Neural progenitor cell (in vitro differentiated cells): ENCODE measurements around the gene SGO2. TPM values are rescaled to one million over a fixed set of nuclear protein-coding genes. Genes with fewer than 3 reads are reported as not detected.

Experiments used
- DNase-seq: peaks from one replicate; pipeline ENCODE4 v3.0.0-alpha.2; 2016; ENCODE audit warnings: low spot score
- H2AFZ ChIP-seq: fragments of 200-600 bp; sonication (generic); replicated peaks from 2 replicates; pipeline ENCODE4 v1.6.1; 2016; ENCODE audit warnings: antibody characterized with exemption
- H3F3A ChIP-seq: fragments of 200-600 bp; sonication (generic); 2 replicates; pipeline ENCODE4 v1.6.1; 2016; ENCODE audit warnings: antibody characterized with exemption, low read depth
- H3K27ac ChIP-seq: fragments of 200-600 bp; sonication (generic); 2 replicates; pipeline ENCODE4 v1.5.1; 2016; ENCODE audit warnings: mild to moderate bottlenecking
- H3K27me3 ChIP-seq: fragments of 200-600 bp; sonication (generic); 2 replicates; pipeline ENCODE4 v1.6.1; 2016; ENCODE audit warnings: mild to moderate bottlenecking, moderate library complexity
- H3K36me3 ChIP-seq: fragments of 200-600 bp; sonication (generic); 2 replicates; pipeline ENCODE4 v1.5.1; 2016
- H3K4me1 ChIP-seq: fragments of 200-600 bp; sonication (generic); 2 replicates; pipeline ENCODE4 v1.6.1; 2016; ENCODE audit warnings: mixed run types
- H3K4me2 ChIP-seq: fragments of 200-600 bp; sonication (generic); 2 replicates; pipeline ENCODE4 v1.6.1; 2016
- H3K4me3 ChIP-seq: fragments of 200-600 bp; sonication (generic); 2 replicates; pipeline ENCODE4 v1.5.1; 2016
- H3K79me2 ChIP-seq: fragments of 200-600 bp; sonication (generic); 2 replicates; pipeline ENCODE4 v1.6.1; 2016; ENCODE audit warnings: low read depth
- H3K9ac ChIP-seq: fragments of 200-600 bp; sonication (generic); 2 replicates; pipeline ENCODE4 v1.6.1; 2016
- H3K9me3 ChIP-seq: fragments of 200-600 bp; sonication (generic); 2 replicates; pipeline ENCODE4 v1.5.1; 2016; ENCODE audit warnings: low read depth
- H4K20me1 ChIP-seq: fragments of 200-600 bp; sonication (generic); 2 replicates; pipeline ENCODE4 v1.6.1; 2016; ENCODE audit warnings: low read depth
- H3K27ac Mint-ChIP-seq: 3 replicates; pipeline ENCODE4 v1.8.0; 2021; ENCODE audit warnings: mixed read lengths
- H3K27me3 Mint-ChIP-seq: 2 replicates; pipeline ENCODE4 v1.8.0; 2022; ENCODE audit warnings: low read depth, mild to moderate bottlenecking, inconsistent platforms, moderate library complexity, mixed read lengths; ENCODE audit not compliant: insufficient read depth
- H3K36me3 Mint-ChIP-seq: 3 replicates; pipeline ENCODE4 v1.8.0; 2021; ENCODE audit warnings: mixed read lengths
- H3K4me1 Mint-ChIP-seq: 3 replicates; pipeline ENCODE4 v1.8.0; 2021; ENCODE audit warnings: mixed read lengths
- H3K4me3 Mint-ChIP-seq: 3 replicates; pipeline ENCODE4 v1.8.0; 2021; ENCODE audit warnings: mild to moderate bottlenecking, moderate library complexity, mixed read lengths
- H3K9me3 Mint-ChIP-seq: 3 replicates; pipeline ENCODE4 v1.8.0; 2020; ENCODE audit warnings: mixed read lengths
- CTCF ChIP-seq: fragments of 200-600 bp; sonication (generic); IDR thresholded peaks from 2 replicates; pipeline ENCODE4 v1.5.1; 2017; ENCODE audit warnings: antibody characterized with exemption, mild to moderate bottlenecking
- EZH2 ChIP-seq: fragments of 200-600 bp; sonication (generic); IDR thresholded peaks from 2 replicates; pipeline ENCODE4 v1.6.1; 2017; ENCODE audit warnings: antibody characterized with exemption, mild to moderate bottlenecking, moderate library complexity
- EZH2phosphoT487 ChIP-seq: fragments of 200-600 bp; sonication (generic); IDR thresholded peaks from 2 replicates; pipeline ENCODE4 v1.6.1; 2017; ENCODE audit warnings: antibody characterized with exemption
- total RNA-seq: library from RNA; depleted of rRNA; stranded (reverse); fragments of >200 nt; gene quantifications from 2 replicates; pipeline ENCODE4 v1.2.3, GENCODE V29; 2015; ENCODE audit warnings: low replicate concordance

The SGO2 gene
- total RNA-seq, 1 donor from 2014 or later: 83.8 TPM

DNA sequence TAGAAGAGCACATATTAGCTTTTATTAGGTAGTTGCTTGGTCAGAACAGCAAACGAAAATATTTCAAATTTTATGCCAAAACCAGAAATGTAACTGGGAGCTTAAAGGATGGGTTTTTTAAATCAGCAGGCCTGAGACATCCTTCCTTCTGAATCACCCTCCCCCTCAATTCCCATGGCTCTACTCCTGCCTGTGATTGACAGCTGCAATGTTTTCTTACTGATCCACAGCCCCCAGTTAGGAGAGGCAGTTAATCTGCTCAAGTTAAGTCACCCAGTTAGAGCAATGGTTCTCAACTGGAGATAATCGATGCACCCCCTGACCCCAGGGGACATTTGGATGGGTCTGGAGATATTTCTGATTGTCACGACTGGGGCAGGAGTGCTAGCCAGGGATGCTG, 41.1 kb upstream of the SGO2 start:
- Histone ChIP-seq H2AFZ (no peak overlapping the region), H3K4me1 (peaks cover 6% of the 10 kb centered on the region), H3K9ac (no peak overlapping the region), H3F3A (no peaks in the 10 kb centered on the region), H3K79me2 (no peaks in the 10 kb centered on the region), H3K4me3 (no peak overlapping the region), H3K36me3 (no peaks in the 10 kb centered on the region), H4K20me1 (no peaks in the 10 kb centered on the region), H3K27me3 (no peaks in the 10 kb centered on the region), H3K4me2 (no peak overlapping the region), H3K9me3 (no peaks in the 10 kb centered on the region), H3K27ac (no peak overlapping the region)
- peak overlapping the region; percentile 37 for H3K27ac Mint-ChIP-seq
- no peak overlapping the region for H3K4me3 Mint-ChIP-seq
- peaks cover 5% of the 10 kb centered on the region for H3K36me3 Mint-ChIP-seq
- no peak for TF ChIP-seq CTCF
- no peak for TF ChIP-seq EZH2phosphoT487
- TF ChIP-seq EZH2: no peak
- DNase-seq: no peak
- peaks cover 25% of the 10 kb centered on the region for H3K4me1 Mint-ChIP-seq
- H3K27me3 Mint-ChIP-seq: peaks cover 6% of the 10 kb centered on the region
- H3K9me3 Mint-ChIP-seq: no peaks in the 10 kb centered on the region

GRCh38 chr2:200486529-200486928, 39.5 kb upstream of the SGO2 start:
- no peaks in the 10 kb centered on the region for H3F3A ChIP-seq
- H3K36me3 ChIP-seq: no peaks in the 10 kb centered on the region
- no peak overlapping the region for H3K9ac ChIP-seq
- no peak for DNase-seq
- no peak overlapping the region for H2AFZ ChIP-seq
- no peaks in the 10 kb centered on the region for H3K9me3 Mint-ChIP-seq
- no peaks in the 10 kb centered on the region for H3K4me1 ChIP-seq
- no peak overlapping the region for H3K4me3 Mint-ChIP-seq
- peaks cover 16% of the 10 kb centered on the region for H3K36me3 Mint-ChIP-seq
- peaks cover 6% of the 10 kb centered on the region for H3K27me3 Mint-ChIP-seq
- H3K4me2 ChIP-seq: no peak overlapping the region
- H3K4me3 ChIP-seq: no peak overlapping the region
- peaks cover 13% of the 10 kb centered on the region for H3K4me1 Mint-ChIP-seq
- H4K20me1 ChIP-seq: no peaks in the 10 kb centered on the region
- H3K27ac ChIP-seq: no peak overlapping the region
- no peaks in the 10 kb centered on the region for H3K9me3 ChIP-seq
- no peaks in the 10 kb centered on the region for H3K27me3 ChIP-seq
- H3K27ac Mint-ChIP-seq: no peak overlapping the region
- TF ChIP-seq EZH2 (no peak), CTCF (no peak), EZH2phosphoT487 (no peak)
- H3K79me2 ChIP-seq: no peaks in the 10 kb centered on the region

- Mint-ChIP-seq H3K9me3 (no peaks in the 10 kb centered on the region), H3K4me3 (no peak overlapping the region), H3K4me1 (peaks cover 11% of the 10 kb centered on the region), H3K27me3 (peaks cover 6% of the 10 kb centered on the region), H3K36me3 (peaks cover 30% of the 10 kb centered on the region), H3K27ac (no peak overlapping the region)
- Histone ChIP-seq H3K27me3 (no peaks in the 10 kb centered on the region), H3K36me3 (no peaks in the 10 kb centered on the region), H3K4me2 (no peak overlapping the region), H3K79me2 (no peaks in the 10 kb centered on the region), H3K4me1 (no peaks in the 10 kb centered on the region), H3K4me3 (no peak overlapping the region), H4K20me1 (no peaks in the 10 kb centered on the region), H3K9ac (no peak overlapping the region), H3K27ac (no peak overlapping the region), H3K9me3 (no peaks in the 10 kb centered on the region), H3F3A (no peaks in the 10 kb centered on the region), H2AFZ (no peak overlapping the region)
- TF ChIP-seq EZH2 (no peak), CTCF (no peak), EZH2phosphoT487 (no peak)
- DNase-seq: no peak
These were observed 37.8 kb upstream of the SGO2 start for GRCh38 chr2:200488169-200488568.
